Measurements from ENCODE around the gene KIAA1328.
"Not testable (repeated sequence)": the region's sequence is repeated elsewhere in the genome, so short reads cannot be mapped to it uniquely, and the experiment has no call there.

Gene KIAA1328

GRCh38 chr18:36888778-36889177, 59.9 kb downstream of the KIAA1328 start:
- DNase-seq = no peak

- no peak for DNase-seq
Measured at GRCh38 chr18:36889321-36889720, 60.4 kb downstream of the KIAA1328 start.

- no peak for DNase-seq
Measured at GRCh38 chr18:36889742-36890141, 60.8 kb downstream of the KIAA1328 start.

GRCh38 chr18:36890598-36890997, 61.7 kb downstream of the KIAA1328 start:
- no peak for DNase-seq

- no peak for DNase-seq
Measured at GRCh38 chr18:36893227-36893626, 64.3 kb downstream of the KIAA1328 start.

- no peak for DNase-seq
Measured at GRCh38 chr18:36895606-36896005, 66.7 kb downstream of the KIAA1328 start.

GRCh38 chr18:36897253-36897652, 68.3 kb downstream of the KIAA1328 start:
- no peak for DNase-seq

- no peak for DNase-seq
Measured at GRCh38 chr18:36899289-36899688, 70.4 kb downstream of the KIAA1328 start.

GRCh38 chr18:36900466-36900865, 71.5 kb downstream of the KIAA1328 start:
- DNase-seq = no peak

GRCh38 chr18:36901277-36901701, 72.4 kb downstream of the KIAA1328 start:
- no peak for DNase-seq

- no peak for DNase-seq
Measured at GRCh38 chr18:36903215-36903928, 74.4 kb downstream of the KIAA1328 start.

GRCh38 chr18:36905571-36905970, 76.6 kb downstream of the KIAA1328 start:
- no peak for DNase-seq

GRCh38 chr18:36909282-36909681, 80.4 kb downstream of the KIAA1328 start:
- not testable (repeated sequence) for DNase-seq

- DNase-seq = no peak
Measured at GRCh38 chr18:36912887-36913286, 84.0 kb downstream of the KIAA1328 start.

- DNase-seq = no peak
Measured at GRCh38 chr18:36917907-36918306, 89.0 kb downstream of the KIAA1328 start.

GRCh38 chr18:36929601-36930000, 100.7 kb downstream of the KIAA1328 start:
- DNase-seq = no peak

GRCh38 chr18:36931106-36931505, 102.2 kb downstream of the KIAA1328 start:
- no peak for DNase-seq

- DNase-seq = no peak
Measured at GRCh38 chr18:36933552-36933951, 104.6 kb downstream of the KIAA1328 start.

GRCh38 chr18:36934884-36935283, 106.0 kb downstream of the KIAA1328 start:
- DNase-seq = no peak

GRCh38 chr18:36942264-36942663, 113.3 kb downstream of the KIAA1328 start:
- DNase-seq = no peak

- no peak for DNase-seq
Measured at GRCh38 chr18:36947820-36948348, 119.0 kb downstream of the KIAA1328 start.

GRCh38 chr18:36950282-36950681, 121.4 kb downstream of the KIAA1328 start:
- DNase-seq = no peak

GRCh38 chr18:36950960-36951359, 122.0 kb downstream of the KIAA1328 start:
- DNase-seq = no peak

GRCh38 chr18:36953047-36953446, 124.1 kb downstream of the KIAA1328 start:
- no peak for DNase-seq

GRCh38 chr18:36960038-36960437, 131.1 kb downstream of the KIAA1328 start:
- DNase-seq = no peak

All from NCI-H1417 treated with DMSO at 0.1 percent for 48 hours (cell line).